Breast epithelium (tissue), 3 donors: ENCODE measurements around the gene DSTYK.

Experiments
- POLR2A ChIP-seq: fragments of 450-650 bp; IDR thresholded peaks from one replicate; pipeline ENCODE4 v1.6.1; 2016; ENCODE audit warnings: antibody characterized with exemption, mild to moderate bottlenecking, moderate library complexity
- POLR2AphosphoS5 ChIP-seq, 3 donors: sonication (generic); formaldehyde crosslinking; IDR thresholded peaks; one replicate each; pipeline ENCODE4 v1.6.1; 2017; ENCODE audit warnings: antibody characterized with exemption in 3 of 3
- TF ChIP-seq, protein P1 (sequence below), 3 donors: fragments of 450-650 bp; IDR thresholded peaks; one replicate each; pipeline ENCODE4 v1.5.1; 2016 to 2017; ENCODE audit warnings: antibody characterized with exemption in 3 of 3, mild to moderate bottlenecking in 3 of 3, moderate library complexity in 3 of 3

- TF ChIP-seq, protein P1, sequence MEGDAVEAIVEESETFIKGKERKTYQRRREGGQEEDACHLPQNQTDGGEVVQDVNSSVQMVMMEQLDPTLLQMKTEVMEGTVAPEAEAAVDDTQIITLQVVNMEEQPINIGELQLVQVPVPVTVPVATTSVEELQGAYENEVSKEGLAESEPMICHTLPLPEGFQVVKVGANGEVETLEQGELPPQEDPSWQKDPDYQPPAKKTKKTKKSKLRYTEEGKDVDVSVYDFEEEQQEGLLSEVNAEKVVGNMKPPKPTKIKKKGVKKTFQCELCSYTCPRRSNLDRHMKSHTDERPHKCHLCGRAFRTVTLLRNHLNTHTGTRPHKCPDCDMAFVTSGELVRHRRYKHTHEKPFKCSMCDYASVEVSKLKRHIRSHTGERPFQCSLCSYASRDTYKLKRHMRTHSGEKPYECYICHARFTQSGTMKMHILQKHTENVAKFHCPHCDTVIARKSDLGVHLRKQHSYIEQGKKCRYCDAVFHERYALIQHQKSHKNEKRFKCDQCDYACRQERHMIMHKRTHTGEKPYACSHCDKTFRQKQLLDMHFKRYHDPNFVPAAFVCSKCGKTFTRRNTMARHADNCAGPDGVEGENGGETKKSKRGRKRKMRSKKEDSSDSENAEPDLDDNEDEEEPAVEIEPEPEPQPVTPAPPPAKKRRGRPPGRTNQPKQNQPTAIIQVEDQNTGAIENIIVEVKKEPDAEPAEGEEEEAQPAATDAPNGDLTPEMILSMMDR (IDR thresholded peaks at IDR 0.05), result no peak
- TF ChIP-seq POLR2A, result no peak
- no peak for TF ChIP-seq POLR2AphosphoS5 (IDR thresholded peaks at IDR 0.05)
Observed at GRCh38 chr1:205211839-205212536, 486 bp upstream of the DSTYK start.
